Activated CD4-positive, alpha-beta T cell treated with anti-CD3 and anti-CD28 coated beads for 4 hours (primary cell): Measurements from ENCODE around the gene TBX20.
"Not testable (repeated sequence)": the region's sequence is repeated elsewhere in the genome, so short reads cannot be mapped to it uniquely, and the experiment has no call there.

Experiments used
- DNase-seq, 2 donors: peaks; one replicate each; pipeline ENCODE4 v3.0.0-alpha.2; 2020

Gene TBX20

GRCh38 chr7:35216033-35216432, 37.9 kb downstream of the TBX20 start:
- DNase-seq = not testable (repeated sequence)

DNA sequence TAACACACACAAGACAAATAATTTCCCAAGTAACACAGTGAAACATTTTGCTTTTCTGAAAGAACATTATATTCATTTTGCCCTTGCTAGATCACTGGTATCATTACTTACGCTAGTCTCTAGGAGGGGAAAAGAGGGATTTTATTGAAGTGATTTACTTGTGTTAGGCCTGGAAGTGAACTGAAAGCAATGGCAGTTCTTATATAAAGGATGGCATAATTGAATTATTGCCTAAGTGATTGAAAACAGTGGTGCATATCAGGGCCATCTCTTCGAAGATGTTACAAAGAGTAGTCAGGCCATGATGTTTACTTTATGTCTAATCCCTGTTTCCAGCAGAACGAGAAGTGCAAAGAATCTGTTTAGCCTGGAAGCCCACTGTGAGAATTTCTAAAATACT, 38.8 kb downstream of the TBX20 start:
- DNase-seq = not testable (repeated sequence)

GRCh38 chr7:35206924-35207323, 47.0 kb downstream of the TBX20 start:
- not testable (repeated sequence) for DNase-seq

GRCh38 chr7:35204850-35205249, 49.0 kb downstream of the TBX20 start:
- not testable (repeated sequence) for DNase-seq

DNA sequence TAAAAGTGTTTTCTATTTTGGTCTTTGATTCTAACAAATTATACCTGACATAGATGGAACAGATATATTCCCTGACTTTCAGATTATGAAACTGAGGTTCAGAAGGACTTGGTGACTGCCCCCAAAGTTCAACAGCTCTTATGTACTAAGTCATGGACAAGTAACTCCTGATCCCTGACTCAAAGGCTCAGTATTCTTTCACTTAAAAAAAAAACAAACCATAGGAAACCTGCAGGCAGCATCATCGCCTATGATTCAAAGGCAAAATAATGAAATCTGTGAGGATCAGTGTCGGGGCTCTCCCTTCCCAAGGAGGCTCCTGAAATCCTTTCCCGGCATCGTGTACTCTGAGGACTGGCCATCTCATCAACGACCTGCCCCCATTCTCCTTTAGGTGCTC, 49.9 kb downstream of the TBX20 start:
- not testable (repeated sequence) for DNase-seq

- not testable (repeated sequence) for DNase-seq
Observed at GRCh38 chr7:35202353-35202752, 51.5 kb downstream of the TBX20 start.

DNA sequence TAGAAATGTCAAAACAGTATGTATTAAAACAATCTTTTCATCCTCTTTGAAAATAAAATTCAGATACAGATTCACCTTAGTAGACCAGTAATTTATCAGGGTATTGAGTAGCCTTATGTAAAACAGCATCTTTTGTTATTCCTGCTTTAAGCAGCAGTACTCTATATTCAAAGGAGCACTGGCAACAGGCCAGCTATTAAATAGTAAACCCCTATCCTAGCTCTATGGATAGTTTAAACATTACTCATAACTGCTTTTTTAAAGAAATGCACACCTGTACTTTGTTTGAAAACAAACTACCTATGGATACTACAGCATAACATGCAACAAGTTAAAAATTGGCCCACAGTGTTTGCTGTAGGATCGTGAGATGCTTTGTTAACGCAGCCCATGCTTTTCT, 53.7 kb downstream of the TBX20 start:
- DNase-seq = not testable (repeated sequence)

GRCh38 chr7:35198370-35199140, 55.3 kb downstream of the TBX20 start:
- DNase-seq = not testable (repeated sequence)

GRCh38 chr7:35191571-35191970, 62.3 kb downstream of the TBX20 start:
- DNase-seq = not testable (repeated sequence)

DNA sequence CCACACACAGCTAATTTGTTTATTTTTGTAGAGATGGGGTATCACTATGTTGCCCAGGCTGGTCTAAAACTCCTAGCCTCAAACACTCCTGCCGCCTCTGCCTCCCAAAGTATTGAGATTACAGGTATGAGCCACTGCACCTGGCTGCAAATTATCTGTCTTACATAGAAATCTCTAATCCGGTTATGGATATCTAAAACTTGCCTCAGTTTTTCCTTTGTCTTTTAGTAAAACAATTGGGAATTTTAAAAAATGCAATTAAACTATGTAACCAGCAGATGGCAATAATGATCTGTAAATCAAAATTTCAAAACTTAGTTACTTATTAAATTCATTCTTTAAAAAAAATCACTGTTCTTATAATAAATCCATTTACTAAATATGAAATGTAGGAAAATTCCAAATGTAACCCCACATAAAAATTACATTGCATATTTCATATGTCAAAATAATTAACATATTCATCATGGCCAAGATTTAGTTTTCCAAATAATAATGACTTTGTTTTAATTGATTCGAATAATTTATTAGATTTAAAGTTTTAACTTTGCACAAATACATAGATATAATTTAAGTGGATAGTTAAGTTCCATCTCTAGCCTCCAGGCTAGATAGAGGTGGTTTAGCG, 63.6 kb downstream of the TBX20 start:
- not testable (repeated sequence) for DNase-seq

- not testable (repeated sequence) for DNase-seq
Observed at GRCh38 chr7:35186751-35187150, 67.1 kb downstream of the TBX20 start.

DNA sequence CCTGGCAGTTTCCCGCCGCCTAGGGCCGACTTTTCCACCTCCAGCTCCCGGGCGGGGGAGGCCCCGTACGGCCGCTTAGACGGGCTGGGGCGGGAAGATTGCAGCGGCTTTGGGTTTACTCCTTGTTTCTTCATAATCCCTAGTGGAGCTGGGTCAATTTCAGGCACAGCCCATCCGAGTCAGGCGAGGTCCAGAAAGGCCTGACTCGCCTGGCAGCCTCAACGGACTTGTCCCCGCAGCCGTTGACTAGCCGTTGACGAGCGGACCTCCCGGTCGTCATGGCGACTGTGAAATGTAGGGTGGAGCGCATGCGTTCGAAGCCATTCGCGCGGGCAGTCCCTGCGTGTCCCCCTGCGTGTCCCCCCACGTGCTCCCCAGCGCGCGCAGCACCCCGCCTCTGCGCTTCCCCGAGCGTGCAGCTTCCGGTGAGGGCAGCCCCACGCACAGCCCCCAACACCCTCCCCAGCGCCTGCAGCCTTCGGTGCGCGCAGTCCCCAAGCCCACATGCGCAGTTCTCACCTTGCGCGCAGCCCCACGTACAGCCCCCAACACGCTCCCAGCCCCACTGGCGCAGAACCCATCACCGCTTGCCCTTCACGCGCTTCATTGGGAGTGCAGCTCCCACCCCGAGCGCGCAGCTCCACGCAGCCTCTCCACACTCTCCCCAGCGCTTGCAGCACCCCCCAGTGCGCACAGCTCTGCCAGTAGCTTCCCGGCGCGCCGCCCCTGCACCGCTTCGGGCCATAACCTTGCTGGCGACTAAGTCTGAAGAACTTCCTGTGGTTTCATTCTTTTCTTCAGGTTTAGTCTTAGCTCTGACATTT, 67.8 kb downstream of the TBX20 start:
- DNase-seq = no peak

GRCh38 chr7:35185578-35185907, 68.4 kb downstream of the TBX20 start:
- DNase-seq = not testable (repeated sequence)

- not testable (repeated sequence) for DNase-seq
Observed at GRCh38 chr7:35184961-35185360, 68.9 kb downstream of the TBX20 start.

DNA sequence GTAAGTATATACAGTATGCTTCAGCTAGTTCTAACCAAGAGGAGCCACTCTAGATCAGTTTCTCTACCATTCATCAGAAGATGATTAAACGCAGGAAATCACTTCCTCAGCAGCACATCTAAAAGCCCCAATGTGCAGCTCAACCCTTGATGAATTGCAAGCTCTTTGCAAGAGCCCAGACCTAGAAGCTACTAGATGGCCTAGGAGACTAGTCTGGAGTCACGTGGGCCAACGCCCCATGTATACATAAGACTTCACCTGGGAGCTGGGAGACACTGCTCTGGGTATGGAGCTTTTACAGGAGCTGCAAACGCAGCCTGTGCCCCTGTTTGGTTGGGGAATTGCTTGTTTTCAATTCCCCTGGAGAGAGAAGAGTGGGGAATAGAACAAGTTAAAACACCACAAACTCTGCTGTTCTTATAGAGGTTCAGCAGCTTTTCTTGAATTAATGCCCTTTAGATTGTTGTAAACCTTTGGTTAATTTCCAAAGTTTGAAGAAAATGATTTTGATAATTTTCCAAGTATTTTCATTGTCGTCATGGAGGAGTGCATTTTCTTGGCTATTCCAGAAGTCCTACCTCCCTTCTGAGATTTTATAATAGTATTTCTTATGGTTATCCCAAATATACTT, 69.9 kb downstream of the TBX20 start:
- not testable (repeated sequence) for DNase-seq

DNA sequence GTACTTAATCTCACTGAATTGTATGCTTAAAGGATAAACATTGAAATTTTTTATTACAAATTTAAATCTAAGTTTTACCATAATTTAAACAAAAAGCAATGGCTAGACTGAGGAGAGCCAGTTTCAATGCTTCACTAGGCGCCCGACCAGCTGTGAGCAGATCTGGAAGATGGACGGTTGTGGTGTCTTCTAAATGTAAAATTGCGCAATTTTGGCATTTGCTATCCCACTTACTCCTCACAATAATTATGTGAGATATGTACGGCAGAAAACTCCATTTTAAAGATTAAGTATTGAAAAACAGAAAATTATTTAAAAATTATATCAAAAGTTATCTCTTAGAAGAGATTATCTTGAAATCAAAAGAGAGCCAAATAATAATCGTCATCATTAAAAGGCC, 73.2 kb downstream of the TBX20 start:
- not testable (repeated sequence) for DNase-seq

- not testable (repeated sequence) for DNase-seq
Observed at GRCh38 chr7:35173176-35173575, 80.7 kb downstream of the TBX20 start.

DNA sequence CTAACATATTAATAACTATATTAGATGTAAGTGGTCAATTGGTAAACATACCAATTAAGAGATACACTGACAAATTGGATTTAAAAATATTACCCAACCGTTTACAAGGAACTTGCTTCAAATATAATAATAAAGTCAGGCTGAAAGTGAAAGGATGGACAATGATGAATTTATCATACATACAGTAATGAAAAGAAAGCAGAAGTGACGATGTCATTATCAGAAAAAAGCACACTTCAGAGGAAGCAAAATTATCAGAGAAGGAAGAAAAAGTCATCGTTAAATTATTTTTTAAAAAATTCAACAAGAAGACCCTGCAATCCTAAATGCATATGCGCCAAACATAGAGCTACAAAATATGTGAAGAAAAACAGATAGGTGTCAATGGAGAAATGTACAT, 81.8 kb downstream of the TBX20 start:
- DNase-seq = not testable (repeated sequence)

DNA sequence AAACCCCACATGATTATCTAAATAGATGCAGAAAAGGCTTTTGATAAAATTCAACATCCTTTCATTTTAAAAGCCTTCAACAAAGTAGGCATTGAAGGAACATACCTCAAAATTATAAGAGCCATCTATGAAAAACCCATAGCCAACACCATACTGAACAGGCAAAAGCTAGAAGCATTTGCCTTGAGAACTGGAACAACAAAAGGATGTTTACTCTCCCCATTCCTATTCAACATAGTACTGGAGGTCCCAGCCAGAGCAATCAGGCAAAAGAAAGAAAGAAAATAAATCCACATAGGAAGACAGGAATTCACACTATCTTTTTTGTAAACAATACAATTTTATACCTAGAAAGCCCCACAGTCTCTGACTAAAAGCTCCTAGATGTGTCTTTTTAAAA, 86.2 kb downstream of the TBX20 start:
- DNase-seq = not testable (repeated sequence)

- DNase-seq = not testable (repeated sequence)
Observed at GRCh38 chr7:35167158-35167557, 86.7 kb downstream of the TBX20 start.

DNA sequence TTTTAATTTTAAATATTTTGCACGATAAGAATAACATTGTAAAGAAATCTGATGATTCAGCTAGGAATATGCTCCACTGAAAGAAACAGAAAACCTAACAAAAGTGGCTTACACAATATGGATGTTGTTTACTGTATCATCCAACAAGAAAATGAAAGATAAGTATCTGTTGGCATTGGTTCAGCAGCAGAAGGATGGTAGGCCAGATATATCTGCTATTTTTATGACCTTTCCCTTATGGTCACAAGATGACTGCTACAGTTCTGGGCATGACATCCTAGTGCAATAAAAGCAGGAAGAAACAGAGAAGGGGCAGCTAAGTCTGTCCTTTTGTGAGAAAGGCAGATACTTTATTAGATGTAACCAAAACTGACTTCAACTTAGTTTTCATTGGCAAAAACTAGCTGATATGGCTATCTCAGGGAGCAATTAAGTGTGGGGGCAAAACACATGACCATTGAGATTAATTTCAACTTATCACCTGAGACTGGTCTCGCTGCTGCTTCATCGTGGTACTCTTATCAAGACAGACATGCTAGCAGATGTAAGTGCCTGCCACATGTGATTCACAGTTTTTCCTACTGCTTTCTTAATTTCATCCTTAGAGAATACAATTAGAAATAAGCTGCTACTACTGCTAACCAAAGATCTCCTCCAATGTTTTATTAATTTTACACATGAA, 92.7 kb downstream of the TBX20 start:
- DNase-seq = not testable (repeated sequence)
